ENCODE measurements around the gene PLPPR1.

DNA sequence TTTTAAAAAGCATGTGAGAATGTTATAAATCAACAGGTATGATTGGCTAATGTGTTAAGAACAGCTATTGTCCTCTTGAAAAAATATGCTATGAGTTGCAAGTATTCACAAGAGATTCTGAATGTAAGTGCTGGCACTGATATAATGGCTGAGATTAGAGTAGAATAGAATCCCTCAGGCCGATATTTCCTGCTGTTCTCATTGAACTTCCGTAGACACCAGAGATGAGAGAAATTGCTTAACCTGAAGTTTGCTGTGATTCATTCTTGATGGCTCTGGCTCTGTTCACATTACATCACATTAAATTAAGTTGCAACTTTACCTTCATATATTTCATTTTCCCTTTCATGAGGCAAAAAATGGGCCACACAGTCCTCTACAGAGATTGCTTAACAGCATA lies 241.8 kb downstream of the PLPPR1 start:
- TF ChIP-seq, protein P1, sequence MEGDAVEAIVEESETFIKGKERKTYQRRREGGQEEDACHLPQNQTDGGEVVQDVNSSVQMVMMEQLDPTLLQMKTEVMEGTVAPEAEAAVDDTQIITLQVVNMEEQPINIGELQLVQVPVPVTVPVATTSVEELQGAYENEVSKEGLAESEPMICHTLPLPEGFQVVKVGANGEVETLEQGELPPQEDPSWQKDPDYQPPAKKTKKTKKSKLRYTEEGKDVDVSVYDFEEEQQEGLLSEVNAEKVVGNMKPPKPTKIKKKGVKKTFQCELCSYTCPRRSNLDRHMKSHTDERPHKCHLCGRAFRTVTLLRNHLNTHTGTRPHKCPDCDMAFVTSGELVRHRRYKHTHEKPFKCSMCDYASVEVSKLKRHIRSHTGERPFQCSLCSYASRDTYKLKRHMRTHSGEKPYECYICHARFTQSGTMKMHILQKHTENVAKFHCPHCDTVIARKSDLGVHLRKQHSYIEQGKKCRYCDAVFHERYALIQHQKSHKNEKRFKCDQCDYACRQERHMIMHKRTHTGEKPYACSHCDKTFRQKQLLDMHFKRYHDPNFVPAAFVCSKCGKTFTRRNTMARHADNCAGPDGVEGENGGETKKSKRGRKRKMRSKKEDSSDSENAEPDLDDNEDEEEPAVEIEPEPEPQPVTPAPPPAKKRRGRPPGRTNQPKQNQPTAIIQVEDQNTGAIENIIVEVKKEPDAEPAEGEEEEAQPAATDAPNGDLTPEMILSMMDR (IDR thresholded peaks at IDR 0.05) = no peak
- TF ChIP-seq POLR2A (IDR thresholded peaks at IDR 0.05) = no peak
